Smooth muscle cell (in vitro differentiated cells): ENCODE data around the gene ICAM2. TPM values are rescaled to one million over a fixed set of nuclear protein-coding genes. Genes with fewer than 3 reads are reported as not detected.

ENCODE experiments used
- DNase-seq: peaks from one replicate; lab custom pipeline; 2025; ENCODE audit not compliant: unreplicated experiment; lab: John Stamatoyannopoulos, UW
- H2AFZ ChIP-seq: fragments of 200-600 bp; sonication (generic); 2 replicates; pipeline ENCODE4 v1.6.0; 2016; ENCODE audit warnings: antibody characterized with exemption, low read depth, mild to moderate bottlenecking
- H3F3A ChIP-seq: fragments of 200-600 bp; sonication (generic); 2 replicates; pipeline ENCODE4 v1.6.0; 2017; ENCODE audit warnings: antibody characterized with exemption, low read depth
- H3K27ac ChIP-seq: fragments of 200-600 bp; sonication (generic); 2 replicates; pipeline ENCODE4 v1.5.1; 2016; ENCODE audit warnings: low read depth, mild to moderate bottlenecking
- H3K27me3 ChIP-seq: fragments of 200-600 bp; sonication (generic); 2 replicates; pipeline ENCODE4 v1.6.1; 2016; ENCODE audit warnings: low read depth, mild to moderate bottlenecking
- H3K36me3 ChIP-seq: fragments of 200-600 bp; sonication (generic); 2 replicates; pipeline ENCODE4 v1.5.1; 2016; ENCODE audit warnings: low read depth
- H3K4me1 ChIP-seq: fragments of 200-600 bp; sonication (generic); 2 replicates; pipeline ENCODE4 v1.5.1; 2016; ENCODE audit warnings: low read depth
- H3K4me2 ChIP-seq: fragments of 200-600 bp; sonication (generic); 2 replicates; pipeline ENCODE4 v1.6.0; 2016; ENCODE audit warnings: mild to moderate bottlenecking
- H3K4me3 ChIP-seq: fragments of 200-600 bp; sonication (generic); 2 replicates; pipeline ENCODE4 v1.5.1; 2016; ENCODE audit warnings: mild to moderate bottlenecking
- H3K79me2 ChIP-seq: fragments of 200-600 bp; sonication (generic); 2 replicates; pipeline ENCODE4 v1.6.0; 2016; ENCODE audit warnings: low read depth, mild to moderate bottlenecking
- H3K9ac ChIP-seq: fragments of 200-600 bp; sonication (generic); 2 replicates; pipeline ENCODE4 v1.6.0; 2016; ENCODE audit warnings: low read depth
- H3K9me3 ChIP-seq: fragments of 200-600 bp; sonication (generic); replicated peaks from 2 replicates; pipeline ENCODE4 v1.5.1; 2016; ENCODE audit warnings: low read depth
- H4K20me1 ChIP-seq: fragments of 200-600 bp; sonication (generic); 2 replicates; pipeline ENCODE4 v1.6.0; 2016; ENCODE audit warnings: low read depth
- CTCF ChIP-seq: fragments of 200-600 bp; sonication (generic); IDR thresholded peaks from 2 replicates; pipeline ENCODE4 v1.5.1; 2017; ENCODE audit warnings: borderline replicate concordance, mild to moderate bottlenecking, antibody characterized with exemption; ENCODE audit not compliant: insufficient read depth, poor library complexity, severe bottlenecking
- WGBS: methylation state at CpG from one replicate; pipeline ENCODE4 v1.1.7; 2016; ENCODE audit warnings: low lambda C conversion rate; 5-methylcytosine and 5-hydroxymethylcytosine counted together
- polyA plus RNA-seq: library from polyadenylated mRNA; unstranded; fragments of >200 nt; fragmentation: Nextera tagmentation; extraction: Ambion mirVana; gene quantifications from 2 replicates; pipeline ENCODE4 v1.2.1, GENCODE V29; 2016
- total RNA-seq: library from RNA; depleted of rRNA; stranded (reverse); fragments of >200 nt; gene quantifications from 2 replicates; pipeline ENCODE4 v1.2.3, GENCODE V29; 2014

The ICAM2 gene
- total and polyA plus RNA-seq, 2 experiments from 2014 or later: 1.0 TPM; not detected in 1

- 27% methylated on average over 7 of the region's 7 CpGs for WGBS
- no peak for TF ChIP-seq CTCF
- Histone ChIP-seq H4K20me1 (no peaks in the 10 kb centered on the region), H3K27ac (no peak overlapping the region), H2AFZ (no peak overlapping the region), H3K9me3 (no peaks in the 10 kb centered on the region), H3K4me3 (no peak overlapping the region), H3K4me2 (no peak overlapping the region), H3K9ac (no peak overlapping the region), H3K4me1 (no peaks in the 10 kb centered on the region), H3F3A (no peaks in the 10 kb centered on the region), H3K79me2 (no peaks in the 10 kb centered on the region), H3K27me3 (no peaks in the 10 kb centered on the region), H3K36me3 (no peaks in the 10 kb centered on the region)
- no peak for DNase-seq
Observed at GRCh38 chr17:63960430-63960829, 60.0 kb downstream of the ICAM2 start.

- 73% methylated on average over 9 of the region's 9 CpGs for WGBS
- Histone ChIP-seq H2AFZ (no peak overlapping the region), H3K4me1 (no peaks in the 10 kb centered on the region), H3K9me3 (no peaks in the 10 kb centered on the region), H3K4me2 (no peak overlapping the region), H3K36me3 (no peaks in the 10 kb centered on the region), H3K79me2 (no peaks in the 10 kb centered on the region), H3K4me3 (no peak overlapping the region), H3K27ac (no peak overlapping the region), H3K27me3 (no peaks in the 10 kb centered on the region), H3K9ac (no peak overlapping the region), H4K20me1 (no peaks in the 10 kb centered on the region), H3F3A (no peaks in the 10 kb centered on the region)
- TF ChIP-seq CTCF: no peak
- DNase-seq: no peak
Observed at GRCh38 chr17:63960006-63960405, 60.4 kb downstream of the ICAM2 start.

- Histone ChIP-seq H3K4me3 (no peak overlapping the region), H3K9ac (no peak overlapping the region), H3K27me3 (no peaks in the 10 kb centered on the region), H3K4me1 (no peaks in the 10 kb centered on the region), H2AFZ (no peak overlapping the region), H3K9me3 (no peaks in the 10 kb centered on the region), H4K20me1 (no peaks in the 10 kb centered on the region), H3K79me2 (no peaks in the 10 kb centered on the region), H3F3A (no peaks in the 10 kb centered on the region), H3K4me2 (no peak overlapping the region), H3K27ac (no peak overlapping the region), H3K36me3 (no peaks in the 10 kb centered on the region)
- no peak for TF ChIP-seq CTCF
- 95% methylated on average over 5 of the region's 5 CpGs for WGBS
- no peak for DNase-seq
Observed at GRCh38 chr17:63956296-63956920, 64.0 kb downstream of the ICAM2 start.

- no peak overlapping the region for H2AFZ ChIP-seq
- no peak overlapping the region for H3K4me2 ChIP-seq
- no peak overlapping the region for H3K4me3 ChIP-seq
- no peaks in the 10 kb centered on the region for H3F3A ChIP-seq
- H4K20me1 ChIP-seq: no peaks in the 10 kb centered on the region
- H3K36me3 ChIP-seq: no peaks in the 10 kb centered on the region
- H3K79me2 ChIP-seq: no peaks in the 10 kb centered on the region
- DNase-seq: no peak
- H3K27ac ChIP-seq: no peak overlapping the region
- WGBS: 87% methylated on average over 4 of the region's 4 CpGs
- no peaks in the 10 kb centered on the region for H3K4me1 ChIP-seq
- H3K27me3 ChIP-seq: no peaks in the 10 kb centered on the region
- H3K9me3 ChIP-seq: no peaks in the 10 kb centered on the region
- no peak for TF ChIP-seq CTCF
- no peak overlapping the region for H3K9ac ChIP-seq
Observed at GRCh38 chr17:63955791-63956190, 64.6 kb downstream of the ICAM2 start.
